Pancreas (tissue), 10 donors: ENCODE data around the gene PLA2G15. TPM values are rescaled to one million over a fixed set of nuclear protein-coding genes. Genes with fewer than 3 reads are reported as not detected.
A peak's percentile ranks its signal among the peaks of the same experiment; 100 is the strongest.

Source experiments
- ATAC-seq, 4 donors: fragments of 200-7000 bp; cut with Tn5 transposase; one replicate each; pipeline versions ENCODE4 v1.8.0 to v1.9.1; 2020; ENCODE audit warnings: mild to moderate bottlenecking in 4 of 4, moderate library complexity in 4 of 4
- DNase-seq, 6 donors: peaks; one replicate each; pipeline ENCODE4 v3.0.0-alpha.2; 2020
- FAIRE-seq: peaks from 2 replicates; lab custom pipeline; 2012; peaks lifted over from hg19 to GRCh38; lab: Jason Lieb, UNC
- H3K27ac ChIP-seq, 4 donors: fragments of 200-600 bp; sonication (generic); 1 replicate in 3 of 4; 2 replicates in 1 of 4; pipeline versions ENCODE4 v1.5.0 to v1.8.0; 2020
- H3K27me3 ChIP-seq, 4 donors: fragments of 200-600 bp; one replicate each; pipeline ENCODE4 v1.8.0; 2021
- H3K36me3 ChIP-seq, 3 donors: fragments of 200-600 bp; sonication (generic) in 1 of 3; one replicate each; pipeline versions ENCODE4 v1.5.0 to v1.8.0; 2020 to 2021
- H3K4me1 ChIP-seq, 3 donors: fragments of 200-600 bp; one replicate each; pipeline ENCODE4 v1.8.0; 2021
- H3K4me3 ChIP-seq, 4 donors: fragments of 200-600 bp; sonication (generic) in 2 of 4; one replicate each; pipeline versions ENCODE4 v1.5.0 to v1.8.0; 2020 to 2021
- H3K9me3 ChIP-seq, 4 donors: fragments of 200-600 bp; one replicate each; pipeline ENCODE4 v1.8.0; 2021
- WGBS, 2 donors: extraction: QIAGEN DNeasy Blood & Tissue Kit; methylation state at CpG; one replicate each; pipeline ENCODE4 v1.1.7; 2013; 5-methylcytosine and 5-hydroxymethylcytosine counted together
- intact Hi-C, 3 donors: fragments of 100-400 bp; cut with DNase I; formaldehyde crosslinking; loops; one replicate each; pipeline versions ENCODE4 v1.11.1 to v1.14.2; 2022
- microRNA-seq, 2 donors: library from miRNA; unstranded; fragments of <30 nt; microRNA quantifications; one replicate each; pipeline versions ENCODE4 to v1.1.0, GENCODE V29; 2019 to 2020
- polyA plus RNA-seq, 2 donors: library from polyadenylated mRNA; stranded (reverse); fragments of 200-250 nt; gene quantifications; one replicate each; pipeline ENCODE4 v1.2.3, GENCODE V29; 2013
- total RNA-seq, 6 donors: library from RNA; stranded (reverse); fragmentation: NEBNext Ultra II Directional in 4 of 6; extraction: Animal tissue kit (Norgen Biotek cat#: 25700) in 4 of 6; gene quantifications; one replicate each; pipeline versions ENCODE4 v1.2.1 to v1.2.4, GENCODE V29; 2021 to 2023
- TF ChIP-seq, protein P1 (sequence below), 4 donors: fragments of 200-600 bp; sonication (generic) in 3 of 4; IDR thresholded peaks; one replicate each; pipeline versions ENCODE4 v1.5.0 to v1.8.0; 2021; ENCODE audit warnings: antibody characterized with exemption in 4 of 4
- donor health status: healthy with polysubstance abuse.
- donor health status: DM: no; HTN: no; CAD: no; lungs with moderate emphysema.
- donor health status: DM: no; HTN: no; CAD: no.
- donor health status: control.
- donor health status: control.
- donor health status: Bipolar disorder and iron deficiency.
- donor health status: DM: yes; HTN: yes; CAD: no.
- donor health status: DM: no; HTN: no; CAD: no.
- donor health status: DM: no; HTN: no; CAD: no.
- donor health status: DM: yes; HTN: yes; CAD: no.

PLA2G15 gene
- total and polyA plus RNA-seq, 8 donors: 3.5 to 14.1 (median 5.6) TPM

DNA sequence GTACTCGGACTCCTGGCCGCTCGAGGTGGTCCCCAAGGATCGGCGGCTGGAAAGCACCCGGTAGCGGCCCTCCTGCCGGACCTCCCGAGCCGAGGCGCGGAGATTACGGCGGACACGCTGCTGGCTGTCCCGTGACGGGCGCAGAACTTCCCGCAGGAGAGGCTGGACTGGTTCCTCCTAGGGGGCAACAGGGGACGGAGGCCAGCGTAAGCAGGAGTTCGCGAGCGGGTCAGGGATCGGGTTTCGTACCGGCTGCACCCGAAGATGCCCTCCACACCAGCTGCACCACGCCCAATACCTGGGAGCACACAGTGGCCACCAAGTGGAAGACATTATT, 65.2 kb downstream of the PLA2G15 start:
- intact Hi-C loops: no loop called here
- TF ChIP-seq, protein P1, sequence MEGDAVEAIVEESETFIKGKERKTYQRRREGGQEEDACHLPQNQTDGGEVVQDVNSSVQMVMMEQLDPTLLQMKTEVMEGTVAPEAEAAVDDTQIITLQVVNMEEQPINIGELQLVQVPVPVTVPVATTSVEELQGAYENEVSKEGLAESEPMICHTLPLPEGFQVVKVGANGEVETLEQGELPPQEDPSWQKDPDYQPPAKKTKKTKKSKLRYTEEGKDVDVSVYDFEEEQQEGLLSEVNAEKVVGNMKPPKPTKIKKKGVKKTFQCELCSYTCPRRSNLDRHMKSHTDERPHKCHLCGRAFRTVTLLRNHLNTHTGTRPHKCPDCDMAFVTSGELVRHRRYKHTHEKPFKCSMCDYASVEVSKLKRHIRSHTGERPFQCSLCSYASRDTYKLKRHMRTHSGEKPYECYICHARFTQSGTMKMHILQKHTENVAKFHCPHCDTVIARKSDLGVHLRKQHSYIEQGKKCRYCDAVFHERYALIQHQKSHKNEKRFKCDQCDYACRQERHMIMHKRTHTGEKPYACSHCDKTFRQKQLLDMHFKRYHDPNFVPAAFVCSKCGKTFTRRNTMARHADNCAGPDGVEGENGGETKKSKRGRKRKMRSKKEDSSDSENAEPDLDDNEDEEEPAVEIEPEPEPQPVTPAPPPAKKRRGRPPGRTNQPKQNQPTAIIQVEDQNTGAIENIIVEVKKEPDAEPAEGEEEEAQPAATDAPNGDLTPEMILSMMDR (IDR thresholded peaks at IDR 0.05): no peak

More for the DNA sequence above, 65.2 kb downstream of the PLA2G15 start:
- DNase-seq (peak in 3 of 6 donors; percentile 41 to 68 (median 60)), FAIRE-seq (no peak), ATAC-seq (peak; percentile 43 to 61 (median 56))
- H3K4me3 ChIP-seq: peak overlapping the region; percentile 91 to 97 (median 92)
- H3K4me1 ChIP-seq: peaks cover 0 to 15% (median 12%) of the 10 kb centered on the region in 3 donors
- no peaks in the 10 kb centered on the region for H3K27me3 ChIP-seq
- peak overlapping the region; percentile 43 to 61 (median 56) for H3K27ac ChIP-seq
- peaks cover 0 to 7% (median 4%) of the 10 kb centered on the region in 3 donors for H3K36me3 ChIP-seq
- 0% methylated on average over 17 to 29 of the region's 29 CpGs for WGBS, 2 donors
- H3K9me3 ChIP-seq: no peaks in the 10 kb centered on the region

Small RNAs within 50 kb of the gene (microRNA-seq; reads per million reads assigned to microRNA genes)
- 0 reads per million in 2 donors for gene MIR6773

Other genes starting within 250 kb of the PLA2G15 start
- gene DPEP2, start 245.9 kb upstream of the PLA2G15 start, total RNA-seq: 1 to 10 TPM in 2 of 6 donors, under 1 TPM in 2, not detected in 2; 0.32 to 4.0 (median 0.92) TPM
- 1 to 10 TPM; 1.0 to 1.1 TPM for gene DPEP2, start 245.9 kb upstream of the PLA2G15 start, polyA plus RNA-seq
- gene DPEP2NB, start 229.5 kb upstream of the PLA2G15 start, total RNA-seq: not detected
- gene DPEP2NB, start 229.5 kb upstream of the PLA2G15 start, polyA plus RNA-seq: not detected
- gene DDX28, start 222.1 kb upstream of the PLA2G15 start, total RNA-seq: 1 to 10 TPM; 2.1 to 5.1 (median 4.0) TPM
- gene DDX28, start 222.1 kb upstream of the PLA2G15 start, polyA plus RNA-seq: 1 to 10 TPM; 3.6 to 7.4 TPM
- 1 to 10 TPM; 2.7 to 5.6 (median 3.6) TPM for gene DUS2, start 222.1 kb upstream of the PLA2G15 start, total RNA-seq
- 1 to 10 TPM; 6.1 to 6.2 TPM for gene DUS2, start 222.1 kb upstream of the PLA2G15 start, polyA plus RNA-seq
- gene NFATC3, start 160.0 kb upstream of the PLA2G15 start, total RNA-seq: 10 to 100 TPM in 5 of 6 donors, 1 to 10 TPM in 1; 9.5 to 19.3 (median 13.5) TPM
- gene NFATC3, start 160.0 kb upstream of the PLA2G15 start, polyA plus RNA-seq: 1 to 10 TPM; 3.8 to 4.5 TPM
- gene ESRP2, start 9.2 kb upstream of the PLA2G15 start, total RNA-seq: 10 to 100 TPM; 20.1 to 43.4 (median 33.3) TPM
- gene ESRP2, start 9.2 kb upstream of the PLA2G15 start, polyA plus RNA-seq: 10 to 100 TPM; 35.5 to 45.5 TPM
- gene SLC7A6, start 19.2 kb downstream of the PLA2G15 start, total RNA-seq: 1 to 10 TPM; 4.3 to 8.7 (median 6.0) TPM
- gene SLC7A6, start 19.2 kb downstream of the PLA2G15 start, polyA plus RNA-seq: 1 to 10 TPM; 3.1 to 5.4 TPM
- gene SLC7A6OS, start 65.6 kb downstream of the PLA2G15 start, total RNA-seq: 1 to 10 TPM; 6.4 to 8.1 (median 6.6) TPM
- gene SLC7A6OS, start 65.6 kb downstream of the PLA2G15 start, polyA plus RNA-seq: 1 to 10 TPM; 5.2 to 5.8 TPM
- gene PRMT7, start 65.6 kb downstream of the PLA2G15 start, total RNA-seq: 10 to 100 TPM; 11.6 to 22.6 (median 15.6) TPM
- 10 to 100 TPM; 43.9 to 47.9 TPM for gene PRMT7, start 65.6 kb downstream of the PLA2G15 start, polyA plus RNA-seq
- 1 to 10 TPM in 5 of 6 donors, under 1 TPM in 1; 0.83 to 5.5 (median 1.9) TPM for gene SMPD3, start 203.1 kb downstream of the PLA2G15 start, total RNA-seq
- 1 to 10 TPM; 2.8 to 3.3 TPM for gene SMPD3, start 203.1 kb downstream of the PLA2G15 start, polyA plus RNA-seq